WTC11 (cell line): ENCODE measurements around the gene MMP17.

Experiments used
- AFF4 ChIP-seq: sonication (generic); formaldehyde crosslinking; IDR thresholded peaks from 2 replicates; pipeline ENCODE4 v1.8.1; 2023; ENCODE audit warnings: mild to moderate bottlenecking, missing genetic modification reagents, borderline replicate concordance
- ATF2 ChIP-seq: sonication (generic); formaldehyde crosslinking; IDR thresholded peaks from 2 replicates; pipeline ENCODE4 v1.8.1; 2022; ENCODE audit warnings: low read depth, missing genetic modification reagents, borderline replicate concordance
- CREM ChIP-seq: sonication (generic); formaldehyde crosslinking; IDR thresholded peaks from 2 replicates; pipeline ENCODE4 v1.8.1; 2022; ENCODE audit warnings: mild to moderate bottlenecking, missing genetic modification reagents, moderate library complexity
- CTCF ChIP-seq: fragments of 200-600 bp; IDR thresholded peaks from 2 replicates; pipeline ENCODE4 v1.8.0; 2022; ENCODE audit warnings: antibody characterized with exemption
- E2F1 ChIP-seq: sonication (generic); formaldehyde crosslinking; IDR thresholded peaks from 2 replicates; pipeline ENCODE4 v1.8.0; 2022; ENCODE audit warnings: mild to moderate bottlenecking, missing genetic modification reagents
- IRF1 ChIP-seq: sonication (generic); formaldehyde crosslinking; IDR thresholded peaks from 2 replicates; pipeline ENCODE4 v1.8.0; 2023; ENCODE audit warnings: missing genetic modification reagents
- IRF2 ChIP-seq: sonication (generic); formaldehyde crosslinking; IDR thresholded peaks from 2 replicates; pipeline ENCODE4 v1.8.0; 2022; ENCODE audit warnings: low read depth, missing genetic modification reagents, borderline replicate concordance
- NR1H2 ChIP-seq: sonication (generic); formaldehyde crosslinking; IDR thresholded peaks from 2 replicates; pipeline ENCODE4 v1.9.0; 2021; ENCODE audit warnings: mild to moderate bottlenecking, moderate library complexity, missing genetic modification reagents
- NR3C1 ChIP-seq: sonication (generic); formaldehyde crosslinking; conservative IDR thresholded peaks from 2 replicates; pipeline ENCODE4 v1.8.1; 2023; ENCODE audit warnings: low read depth, mild to moderate bottlenecking, missing genetic modification reagents
- USF1 ChIP-seq: sonication (generic); formaldehyde crosslinking; IDR thresholded peaks from 2 replicates; pipeline ENCODE4 v1.8.0; 2022; ENCODE audit warnings: mild to moderate bottlenecking, missing genetic modification reagents
- ZNF512 ChIP-seq: sonication (generic); formaldehyde crosslinking; IDR thresholded peaks from 2 replicates; pipeline ENCODE4 v1.8.1; 2022; ENCODE audit warnings: missing genetic modification reagents, borderline replicate concordance

- TF ChIP-seq CREM (no peak), E2F1 (no peak), IRF1 (no peak), CTCF (no peak), ATF2 (no peak), IRF2 (no peak), ZNF512 (CRISPR knock-in tag) (no peak), NR3C1 (CRISPR knock-in tag) (no peak), USF1 (no peak), NR1H2 (no peak), AFF4 (CRISPR knock-in tag) (no peak)
Measured at GRCh38 chr12:131894981-131895639, 66.9 kb downstream of the MMP17 start.
